Astrocyte (in vitro differentiated cells and primary cell): ENCODE results near the gene DGCR2.

Experiments used
- EZH2 ChIP-seq: IDR thresholded peaks from 2 replicates; pipeline ENCODE4 v1.6.1; 2012; ENCODE audit warnings: mild to moderate bottlenecking, low read length, inconsistent platforms; ENCODE audit not compliant: insufficient read depth
- TF ChIP-seq, protein P1 (sequence below): IDR thresholded peaks from 2 replicates; pipeline ENCODE4 v1.5.1; 2011; ENCODE audit warnings: low read depth, mild to moderate bottlenecking, inconsistent platforms, low read length, moderate library complexity; ENCODE audit not compliant: insufficient read depth

DNA sequence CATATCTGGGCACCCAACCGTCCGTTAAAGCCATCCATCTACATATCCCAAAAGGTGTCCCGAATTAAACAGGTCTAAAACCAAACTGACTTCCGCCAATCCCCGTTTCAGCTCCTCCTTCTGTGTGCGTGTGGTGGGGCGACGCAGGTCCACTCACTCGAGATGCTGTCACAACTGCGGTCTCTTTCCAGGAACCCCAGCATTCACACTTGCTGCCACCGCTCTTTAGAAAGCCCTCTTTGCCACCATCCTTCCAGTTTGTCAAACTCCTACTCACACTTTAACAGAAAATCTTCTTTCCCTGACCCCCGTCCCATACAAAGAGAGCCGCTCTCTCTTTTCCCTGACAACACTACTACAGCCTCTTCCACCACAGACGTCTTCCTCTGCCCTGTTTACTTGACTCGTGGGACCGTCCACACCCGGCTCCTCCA lies 21.8 kb upstream of the DGCR2 start:
- TF ChIP-seq, protein P1, sequence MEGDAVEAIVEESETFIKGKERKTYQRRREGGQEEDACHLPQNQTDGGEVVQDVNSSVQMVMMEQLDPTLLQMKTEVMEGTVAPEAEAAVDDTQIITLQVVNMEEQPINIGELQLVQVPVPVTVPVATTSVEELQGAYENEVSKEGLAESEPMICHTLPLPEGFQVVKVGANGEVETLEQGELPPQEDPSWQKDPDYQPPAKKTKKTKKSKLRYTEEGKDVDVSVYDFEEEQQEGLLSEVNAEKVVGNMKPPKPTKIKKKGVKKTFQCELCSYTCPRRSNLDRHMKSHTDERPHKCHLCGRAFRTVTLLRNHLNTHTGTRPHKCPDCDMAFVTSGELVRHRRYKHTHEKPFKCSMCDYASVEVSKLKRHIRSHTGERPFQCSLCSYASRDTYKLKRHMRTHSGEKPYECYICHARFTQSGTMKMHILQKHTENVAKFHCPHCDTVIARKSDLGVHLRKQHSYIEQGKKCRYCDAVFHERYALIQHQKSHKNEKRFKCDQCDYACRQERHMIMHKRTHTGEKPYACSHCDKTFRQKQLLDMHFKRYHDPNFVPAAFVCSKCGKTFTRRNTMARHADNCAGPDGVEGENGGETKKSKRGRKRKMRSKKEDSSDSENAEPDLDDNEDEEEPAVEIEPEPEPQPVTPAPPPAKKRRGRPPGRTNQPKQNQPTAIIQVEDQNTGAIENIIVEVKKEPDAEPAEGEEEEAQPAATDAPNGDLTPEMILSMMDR: no peak
- TF ChIP-seq EZH2: no peak
